GOT3 (cell line): Measurements from ENCODE around the gene FEZF1.
"Not testable (repeated sequence)": the region's sequence is repeated elsewhere in the genome, so short reads cannot be mapped to it uniquely, and the experiment has no call there.

ENCODE experiments used
- DNase-seq: peaks from one replicate; lab custom pipeline; 2025; ENCODE audit warnings: mixed read lengths; lab: John Stamatoyannopoulos, UW

Gene FEZF1

DNA sequence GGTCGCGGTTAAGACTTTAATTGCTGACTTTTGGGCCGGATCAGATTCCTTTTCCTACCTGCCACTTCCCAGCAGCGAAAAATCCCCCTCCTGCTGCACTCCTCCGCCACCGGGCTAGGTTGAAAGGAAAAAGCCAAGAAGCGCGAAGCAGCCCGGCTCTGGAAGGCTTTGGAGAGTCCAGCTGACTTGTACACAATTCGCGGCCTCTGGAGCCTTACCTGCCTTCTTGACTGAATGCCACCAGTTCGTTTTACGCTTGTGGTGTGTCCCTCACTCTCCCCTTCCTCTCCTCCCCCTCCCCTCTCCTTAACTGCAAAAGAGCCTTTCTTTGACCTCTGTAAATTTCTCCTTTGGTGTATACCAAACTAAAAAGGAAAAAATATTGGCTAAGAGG lies 2.7 kb upstream of the FEZF1 start:
- DNase-seq: no peak

DNA sequence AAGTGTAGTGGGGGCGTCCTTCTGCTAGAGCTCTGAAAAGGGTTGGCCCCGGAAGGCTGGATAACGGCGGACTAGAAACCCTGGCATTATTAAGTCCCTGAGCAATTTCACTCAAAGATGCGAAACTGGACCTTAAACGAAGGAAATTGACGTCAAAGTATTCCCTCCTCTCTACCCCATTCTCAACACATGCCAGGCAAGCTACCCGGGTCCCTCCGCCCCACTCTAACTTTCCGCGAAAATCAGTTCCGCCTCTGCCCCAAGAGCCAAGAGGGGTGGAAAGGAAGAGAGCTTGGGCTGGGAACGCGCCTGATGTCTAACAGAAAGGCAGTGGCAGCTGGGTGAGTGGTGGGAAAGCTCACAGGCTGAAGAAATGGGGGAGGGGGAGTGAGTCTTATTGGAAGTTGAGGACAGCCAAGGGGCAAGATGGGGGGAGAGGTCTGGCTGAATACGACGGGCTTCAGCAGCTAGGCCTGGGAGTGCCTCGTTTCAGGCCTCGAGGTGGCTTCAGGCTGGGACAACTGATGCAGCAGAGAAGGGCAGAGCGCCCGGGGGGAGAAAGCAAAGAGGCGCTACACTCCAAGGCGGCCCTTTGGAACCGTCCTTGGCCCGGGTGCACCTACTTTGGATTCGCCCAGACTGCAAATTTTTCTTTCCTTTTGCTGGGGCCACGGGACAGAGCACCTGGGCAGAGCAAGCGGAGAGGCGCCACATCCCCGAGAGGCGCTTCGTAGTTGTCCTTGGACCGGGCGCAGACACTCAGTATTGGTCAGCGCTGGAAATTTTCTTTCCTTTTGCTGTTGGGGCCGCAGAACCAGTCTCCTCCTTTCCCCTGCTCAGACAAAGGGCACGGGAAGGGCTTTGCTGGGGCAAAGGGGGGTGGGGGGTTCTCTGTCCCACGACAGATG lies 2.0 kb upstream of the FEZF1 start:
- DNase-seq: no peak

DNA sequence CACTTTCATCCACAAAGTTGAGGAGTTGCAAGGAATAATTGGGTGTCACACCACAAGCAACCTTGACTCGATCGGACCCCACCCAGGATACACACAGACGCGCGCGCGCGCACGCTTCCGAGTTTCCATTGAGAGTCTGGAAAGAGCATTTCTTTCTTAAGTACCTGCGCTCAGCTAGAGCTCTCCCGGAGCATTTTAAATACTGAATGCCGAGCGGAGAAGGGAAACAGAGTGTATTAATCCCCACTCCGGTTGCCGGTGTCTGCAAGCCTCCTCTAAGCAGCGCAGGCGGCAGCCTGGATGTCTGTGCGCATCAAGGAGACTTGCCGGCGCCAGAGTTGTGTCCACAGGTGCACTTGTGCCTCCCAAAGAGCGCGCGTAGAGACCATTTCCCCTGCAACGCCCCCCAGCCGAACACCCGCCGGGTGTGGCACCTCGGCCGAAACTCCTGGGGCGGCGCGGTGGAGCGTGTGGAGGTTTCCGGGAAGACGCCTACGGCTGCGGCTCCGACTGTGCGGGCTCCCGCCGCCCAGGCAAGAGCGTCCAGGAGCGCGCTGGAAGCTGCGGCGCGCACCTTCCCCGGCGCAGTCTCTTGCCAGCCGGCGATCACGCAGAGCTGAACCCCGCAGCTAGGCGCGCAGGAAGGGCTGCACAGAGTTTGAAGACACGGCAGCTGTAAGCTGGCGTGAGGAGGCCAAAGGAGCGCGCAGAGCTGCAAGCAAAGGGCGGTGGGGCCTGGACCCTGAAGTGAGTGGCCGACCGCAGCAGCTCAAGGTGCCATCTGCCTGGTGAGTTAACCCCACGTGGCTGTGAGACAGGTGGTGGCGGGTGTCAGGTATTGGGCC lies 1.1 kb upstream of the FEZF1 start:
- DNase-seq: no peak

DNA sequence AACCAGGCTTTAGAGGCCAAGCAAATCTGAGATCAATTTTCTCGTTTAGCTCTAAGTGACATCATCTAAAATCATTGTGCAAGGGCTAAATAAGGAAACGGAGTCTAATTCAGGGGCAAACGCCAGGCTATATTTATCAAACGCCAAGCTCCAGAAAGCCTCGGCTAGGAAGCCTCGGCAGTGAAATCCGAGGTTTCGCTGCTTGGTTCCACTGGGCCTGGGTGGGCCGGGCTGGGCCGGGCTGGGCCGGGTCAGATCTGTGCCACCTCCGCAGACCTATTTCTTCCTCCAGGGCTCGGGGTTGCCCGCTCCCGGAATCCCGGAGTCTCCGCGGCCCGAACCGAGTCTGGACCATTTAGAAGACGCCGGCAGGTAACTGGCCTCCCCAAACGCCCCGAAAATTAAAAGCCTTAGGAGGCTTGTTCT lies 459 bp upstream of the FEZF1 start:
- no peak for DNase-seq

DNA sequence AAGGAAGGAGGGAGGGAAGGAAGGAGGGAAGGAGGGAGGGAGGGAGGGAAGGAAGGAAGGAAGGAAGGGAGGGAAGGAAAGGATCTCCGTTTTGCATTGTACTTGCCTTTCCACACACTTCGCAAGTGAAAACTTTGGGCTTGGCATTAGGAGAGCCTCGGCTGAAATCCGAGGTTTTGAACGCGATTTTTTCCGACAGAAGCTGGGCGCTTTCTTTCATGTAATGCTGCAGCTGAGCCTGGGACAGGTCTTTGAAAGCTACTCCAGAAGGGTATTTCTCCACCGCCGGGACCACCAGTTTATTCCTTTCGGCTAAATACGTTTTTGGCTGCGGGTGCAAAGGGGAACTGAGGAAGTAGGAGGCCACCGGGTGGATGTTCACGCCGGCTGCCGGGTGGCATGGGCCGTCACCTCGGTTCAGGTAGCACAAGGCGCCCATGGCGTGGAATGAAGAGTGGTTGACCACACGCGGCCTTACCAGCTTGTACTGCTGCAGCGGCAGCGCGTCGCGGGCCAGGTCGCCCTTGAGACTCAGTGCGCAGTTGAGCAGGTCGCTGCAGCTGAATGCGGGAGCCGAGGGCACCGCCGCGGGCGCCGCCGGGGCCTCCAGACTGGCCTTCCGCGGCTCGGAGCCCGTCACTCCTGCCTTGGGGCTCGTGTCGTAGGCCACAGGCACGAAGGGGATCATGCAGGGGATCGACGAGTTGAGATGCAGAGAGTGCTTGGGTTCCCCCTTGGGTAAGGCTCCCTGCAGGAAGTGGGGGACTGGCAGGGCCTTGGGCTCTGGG lies 825 bp downstream of the FEZF1 start:
- no peak for DNase-seq

DNA sequence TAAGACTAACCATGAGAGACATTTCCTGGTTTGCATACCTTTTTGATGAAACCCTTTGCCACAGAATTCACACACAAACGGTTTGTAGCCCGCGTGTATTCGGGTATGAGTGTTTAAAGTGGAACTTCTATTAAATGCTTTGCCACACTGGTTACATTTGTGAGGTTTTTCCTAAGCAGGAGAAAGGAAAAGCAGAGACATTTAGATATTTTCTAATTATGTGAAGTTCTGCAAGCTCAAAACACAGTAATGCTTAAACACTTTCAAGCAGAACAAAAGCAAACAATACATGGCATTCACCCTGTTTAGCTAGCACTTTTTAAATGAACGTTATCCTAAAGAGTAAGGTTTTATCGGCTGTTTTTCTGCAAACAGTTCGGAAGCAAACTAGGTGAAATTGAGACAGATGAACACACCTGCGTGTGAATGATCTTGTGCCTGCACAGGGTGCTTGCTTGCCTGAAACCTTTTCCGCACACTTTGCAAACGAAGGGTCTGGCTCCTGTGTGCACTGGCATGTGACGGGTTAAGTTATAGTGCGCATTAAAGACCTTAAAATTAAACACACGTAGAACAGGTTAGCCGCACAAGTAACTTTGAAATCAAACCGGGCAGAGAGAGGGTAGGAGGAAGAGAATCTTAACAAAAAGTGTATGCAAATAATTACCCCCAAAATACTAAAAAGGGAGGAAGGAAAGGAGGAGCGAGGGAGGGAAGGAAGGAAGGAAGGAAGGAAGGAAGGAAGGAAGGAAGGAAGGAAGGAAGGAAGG lies 1.6 kb downstream of the FEZF1 start:
- DNase-seq: no peak

DNA sequence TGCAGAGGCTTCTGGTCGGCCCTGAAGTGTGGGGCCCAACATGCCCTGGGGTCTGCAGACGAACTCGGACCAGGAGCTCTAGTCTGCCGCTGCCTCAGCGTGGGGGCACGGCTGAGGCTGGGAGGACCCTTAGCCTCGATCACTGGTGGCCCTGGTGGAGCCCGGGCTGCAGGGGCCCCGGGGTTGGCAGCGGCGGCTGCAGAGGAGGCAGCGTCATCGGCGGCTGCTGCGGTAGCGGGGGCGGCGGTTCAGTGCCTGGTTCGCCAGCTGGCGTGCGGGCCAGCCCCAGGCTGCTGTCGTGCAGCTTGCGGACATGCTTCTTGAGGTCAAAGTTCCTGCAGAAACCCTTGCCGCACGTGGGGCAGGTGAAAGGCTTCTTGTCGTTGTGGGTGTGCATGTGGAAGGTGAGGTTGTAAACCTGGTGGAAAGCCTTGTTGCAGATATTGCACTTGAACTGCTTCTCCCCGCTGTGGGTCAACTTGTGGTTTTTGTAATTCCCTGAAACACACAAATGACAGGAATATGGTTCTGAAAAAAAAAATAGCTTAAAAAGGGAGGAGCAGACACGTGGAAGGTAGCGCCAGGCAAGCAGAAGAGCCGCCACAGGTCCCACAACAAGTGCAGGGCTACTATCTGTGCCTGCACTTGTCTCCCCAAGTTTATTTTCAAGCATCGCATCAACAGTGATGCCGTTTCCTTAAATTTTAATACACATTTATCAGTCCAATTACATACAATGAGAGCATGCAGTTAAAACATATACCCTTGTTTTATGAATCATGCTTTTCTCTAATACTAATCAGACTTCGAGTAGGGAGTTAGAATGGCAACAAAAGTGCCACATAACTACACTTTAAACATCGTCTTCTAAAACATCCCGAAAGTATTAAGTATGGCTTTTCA lies 2.4 kb downstream of the FEZF1 start:
- DNase-seq: no peak

DNA sequence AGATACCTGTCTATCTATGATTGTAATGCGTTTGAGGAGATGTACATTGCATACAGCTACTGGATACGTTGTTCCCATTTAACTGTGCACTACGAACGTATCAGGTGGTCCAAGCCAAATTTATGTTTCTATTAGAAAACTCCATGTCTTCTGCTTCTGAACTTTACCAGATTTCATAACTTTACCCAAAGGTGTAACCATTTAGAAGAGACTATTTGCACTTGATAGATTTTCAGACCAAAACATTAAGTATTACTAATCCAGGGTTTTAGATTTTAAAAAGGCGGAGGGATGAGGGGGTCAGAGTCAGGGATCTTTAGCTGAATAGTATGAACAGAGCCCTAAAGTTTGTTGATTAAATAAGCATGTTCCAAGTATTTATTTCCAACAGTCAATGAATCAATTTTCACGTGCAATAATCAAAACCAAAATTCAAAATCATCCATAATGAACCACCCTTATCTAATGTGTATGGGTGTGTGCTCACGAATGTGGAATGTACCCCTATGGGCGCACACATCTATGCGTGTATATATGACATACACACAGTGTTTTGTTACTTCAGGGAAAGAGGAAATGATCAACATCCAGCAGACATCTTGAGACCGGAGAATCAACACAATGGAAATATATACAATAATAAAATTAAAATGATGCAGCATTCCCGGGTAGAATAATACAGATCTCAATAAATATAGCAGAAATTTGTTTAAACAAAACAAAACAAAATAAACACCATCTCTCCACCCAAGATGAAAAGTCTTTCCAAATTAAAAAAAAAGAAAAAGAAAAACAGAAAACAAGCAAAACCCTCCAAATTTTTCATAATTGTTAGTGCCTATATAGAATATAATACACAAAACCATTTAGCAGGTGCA lies 3.4 kb downstream of the FEZF1 start:
- DNase-seq: no peak

DNA sequence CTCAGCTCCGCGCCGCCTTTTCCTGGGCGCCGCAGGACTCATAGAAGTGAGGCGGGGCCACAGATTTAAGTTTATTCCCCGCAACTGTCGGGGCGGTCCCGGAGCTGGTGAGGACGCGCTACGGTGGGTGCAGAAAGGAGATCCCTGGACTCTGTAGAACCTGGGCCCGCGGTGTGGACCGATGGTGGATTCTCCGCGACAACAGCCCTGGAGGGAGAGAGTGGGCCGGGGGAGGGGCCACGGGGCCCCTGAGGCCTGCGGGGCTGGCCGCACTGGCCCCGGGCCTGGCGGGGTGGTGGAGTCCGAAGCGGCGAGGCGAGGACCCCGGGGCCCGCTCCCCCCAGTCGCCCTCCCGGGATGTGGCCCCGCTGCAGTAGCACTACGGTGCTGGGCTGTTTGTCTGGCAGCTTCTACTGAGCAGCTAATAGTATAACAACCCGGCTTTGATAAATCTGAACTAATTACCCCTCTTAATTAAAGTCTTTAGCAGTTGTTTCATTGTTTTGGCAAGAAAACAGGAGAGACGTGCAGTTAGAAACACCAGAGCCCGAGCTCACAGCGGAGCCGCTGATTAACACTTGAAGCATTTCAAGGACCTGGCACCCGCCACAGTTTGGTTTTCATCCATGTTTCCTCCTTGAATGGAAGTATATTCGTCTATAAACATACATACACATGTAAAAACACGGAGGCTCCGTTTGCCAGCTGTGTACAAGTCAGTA lies 4.2 kb downstream of the FEZF1 start:
- DNase-seq: no peak

DNA sequence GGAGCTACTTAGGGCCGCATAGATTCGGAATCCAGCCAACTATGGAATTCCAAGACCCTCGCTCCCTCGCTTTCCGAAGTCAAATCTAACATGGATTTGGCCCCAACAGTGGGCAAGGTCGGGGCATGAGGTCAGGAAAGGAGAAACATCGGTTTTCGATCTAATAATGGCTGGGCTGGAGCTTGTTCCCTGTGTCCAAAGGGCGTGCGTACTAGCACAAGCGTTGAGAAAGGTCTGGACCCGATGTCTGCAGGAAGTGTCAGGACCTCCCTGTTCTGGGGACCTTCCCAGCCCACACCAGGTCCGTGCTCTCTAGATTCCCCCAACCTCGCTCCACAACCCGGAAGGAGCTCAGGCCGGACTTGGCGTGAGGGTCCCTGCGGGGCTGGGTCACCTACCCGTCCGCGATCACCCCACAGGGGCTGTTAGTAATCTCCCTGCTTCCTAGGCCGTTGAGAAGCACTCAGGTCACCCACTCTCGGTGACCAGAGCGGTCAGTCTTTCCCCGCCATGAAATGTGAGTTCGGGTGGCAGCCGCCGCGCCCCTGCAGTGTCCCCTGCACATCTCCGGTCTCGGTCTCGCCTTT lies 4.8 kb downstream of the FEZF1 start:
- no peak for DNase-seq

DNA sequence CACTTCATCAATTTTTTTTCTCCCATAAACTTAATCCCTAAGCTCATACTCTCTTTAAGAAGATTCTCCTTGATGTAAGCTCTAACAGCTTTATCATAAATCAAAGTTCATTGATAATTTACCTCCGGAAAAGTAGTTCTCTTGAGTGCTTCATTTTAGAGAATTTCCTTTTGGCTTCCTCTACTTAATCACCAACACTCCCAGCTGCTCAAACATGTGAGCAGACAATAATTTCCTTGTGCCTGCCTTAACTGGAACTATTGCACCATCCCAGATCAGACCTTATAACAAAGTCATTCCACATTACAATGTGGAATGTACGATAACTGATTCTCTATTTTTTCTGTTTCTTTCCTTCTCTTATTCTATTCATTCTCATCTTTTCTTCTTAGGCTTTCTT lies 5.9 kb downstream of the FEZF1 start:
- no peak for DNase-seq

DNA sequence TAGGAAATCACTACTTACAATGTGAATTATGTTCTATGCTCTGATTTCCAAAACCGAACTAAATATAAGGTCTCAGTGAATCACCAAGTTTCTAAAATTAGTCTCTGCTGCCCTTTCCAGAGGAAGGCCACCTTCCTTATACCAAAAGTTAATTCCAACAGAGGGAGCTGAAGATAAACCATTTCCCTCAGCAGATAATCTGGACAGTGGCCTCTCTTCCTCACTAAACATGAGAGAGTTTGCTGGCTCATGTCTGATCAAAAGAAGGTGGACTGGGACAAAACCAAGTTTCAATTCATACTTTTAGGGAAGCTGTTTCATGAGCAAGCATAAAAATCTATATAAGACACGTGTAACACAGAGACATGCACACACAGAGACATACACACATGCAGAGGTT lies 6.4 kb downstream of the FEZF1 start:
- DNase-seq: no peak

DNA sequence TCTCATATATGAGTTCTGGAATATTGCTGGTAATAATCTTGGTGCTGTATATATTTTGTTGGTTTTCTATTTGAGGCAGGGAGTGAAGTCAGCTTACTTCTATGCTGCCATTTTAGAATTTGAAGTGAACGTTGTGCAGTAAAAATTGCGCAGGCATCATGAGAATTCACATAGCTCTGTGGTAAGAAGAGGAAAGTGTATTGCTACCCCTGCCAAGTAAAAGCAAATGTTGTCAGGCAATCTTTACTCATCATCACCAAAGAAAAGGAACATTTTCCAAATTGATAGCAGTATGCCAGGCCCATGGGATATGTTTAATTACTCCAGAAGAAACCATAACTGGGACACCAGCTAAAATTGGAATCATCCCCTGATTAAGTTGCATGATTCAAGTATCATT lies 13.4 kb downstream of the FEZF1 start:
- DNase-seq: no peak

DNA sequence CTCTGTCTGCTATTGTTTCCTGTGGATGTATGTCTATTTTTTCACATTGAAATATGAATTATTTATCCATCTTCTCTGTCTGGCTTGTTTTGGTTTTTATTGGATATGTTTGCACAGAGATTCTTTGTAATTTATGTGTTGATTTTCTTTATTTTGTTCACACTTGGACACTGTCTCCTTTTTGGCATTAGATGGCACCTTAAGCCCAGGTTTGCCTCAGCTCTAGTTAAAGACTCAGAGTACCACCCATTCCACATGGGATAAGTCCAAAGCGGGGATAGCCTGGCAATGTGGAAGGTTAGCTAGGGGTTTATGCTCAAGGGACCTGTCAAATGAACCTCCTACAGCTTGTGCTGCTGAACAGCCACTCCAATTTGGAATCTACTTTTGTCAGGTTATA lies 14.1 kb downstream of the FEZF1 start:
- DNase-seq: no peak

DNA sequence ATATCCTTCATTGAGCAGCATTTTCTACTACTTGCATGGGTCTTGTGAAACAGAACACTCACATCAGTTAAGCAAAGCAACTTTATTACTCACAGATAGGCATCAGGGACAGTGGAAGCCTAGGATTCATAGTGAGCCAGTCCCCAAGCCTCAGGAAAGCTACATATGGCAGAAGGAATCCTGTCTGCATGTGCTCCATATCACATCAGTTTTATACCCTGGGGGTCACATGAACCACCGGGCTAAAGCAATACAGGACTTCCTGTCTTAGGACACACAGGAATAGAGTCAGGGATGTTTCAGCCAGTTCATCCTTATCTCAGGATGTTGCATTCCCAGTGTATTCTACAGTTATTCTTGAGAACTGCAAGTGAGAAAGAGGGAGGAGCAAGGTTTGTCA lies 15.1 kb downstream of the FEZF1 start:
- no peak for DNase-seq

DNA sequence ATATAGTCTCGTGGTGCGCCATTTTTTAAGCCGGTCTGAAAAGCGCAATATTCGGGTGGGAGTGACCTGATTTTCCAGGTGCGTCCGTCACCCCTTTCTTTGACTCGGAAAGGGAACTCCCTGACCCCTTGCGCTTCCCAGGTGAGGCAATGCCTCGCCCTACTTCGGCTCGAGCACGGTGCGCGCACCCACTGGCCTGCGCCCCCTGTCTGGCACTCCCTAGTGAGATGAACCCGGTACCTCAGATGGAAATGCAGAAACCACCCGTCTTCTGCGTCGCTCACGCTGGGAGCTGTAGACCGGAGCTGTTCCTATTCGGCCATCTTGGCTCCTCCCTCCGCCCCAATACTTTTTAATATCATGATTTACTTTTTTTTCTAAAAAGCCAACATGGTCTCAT lies 19.9 kb downstream of the FEZF1 start:
- DNase-seq: not testable (repeated sequence)

DNA sequence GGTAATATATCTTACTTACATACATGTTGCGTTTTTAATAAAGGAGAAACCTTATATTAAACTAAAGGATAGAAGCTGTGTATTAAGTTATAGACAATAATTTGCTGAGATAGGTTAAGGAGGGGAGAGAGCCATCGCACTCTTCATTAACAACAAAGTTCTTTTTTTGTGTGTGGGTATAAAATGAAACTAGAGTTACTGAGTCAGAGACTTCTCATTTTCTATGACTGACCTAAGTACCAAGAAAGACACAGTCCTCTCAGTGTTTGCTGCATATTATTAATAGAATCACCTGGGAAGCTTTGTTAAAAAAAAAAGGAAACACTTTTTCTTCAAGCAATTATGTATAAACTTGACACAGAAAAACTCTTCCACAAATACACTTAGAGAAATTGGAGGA lies 31.4 kb downstream of the FEZF1 start:
- no peak for DNase-seq

DNA sequence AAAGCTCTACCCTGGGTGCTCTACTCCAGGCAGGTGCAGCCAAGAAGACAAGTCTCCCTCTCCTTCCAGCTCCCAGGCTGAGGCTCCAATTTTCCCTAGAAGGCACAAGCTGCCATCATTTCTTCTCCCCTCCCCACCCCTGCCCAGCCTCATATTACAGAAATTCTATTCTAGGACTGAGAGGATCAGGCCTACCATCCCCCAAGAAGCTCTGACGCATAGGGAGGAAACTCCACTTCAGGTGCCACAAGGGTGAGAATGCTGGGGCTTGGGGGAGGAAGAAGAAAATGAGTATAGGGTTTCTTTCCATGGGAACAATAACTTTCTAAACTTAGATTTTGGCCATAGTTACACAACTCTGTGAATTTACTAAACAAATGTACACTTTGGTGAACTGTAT lies 35.3 kb downstream of the FEZF1 start:
- DNase-seq: no peak
